ENCODE measurements around the gene UNC13C.

DNA sequence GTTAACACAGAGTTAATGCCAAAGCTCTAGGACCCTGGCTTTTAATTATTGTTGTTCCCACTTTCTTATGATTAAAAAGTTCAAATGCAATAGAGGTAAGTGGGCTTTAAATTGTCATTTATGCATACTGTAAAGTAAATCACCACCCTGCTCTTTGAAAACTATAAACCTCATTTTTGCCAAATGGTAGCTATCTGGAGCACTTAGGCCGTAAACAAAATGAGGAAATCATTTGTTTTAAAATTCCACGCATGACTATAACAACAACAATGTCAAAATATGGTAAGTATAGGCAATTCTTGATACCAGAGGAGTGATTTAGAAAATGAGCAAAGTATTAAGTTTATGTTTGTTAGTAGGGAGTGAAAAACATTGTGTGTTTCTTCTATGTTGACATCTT, 1.8 kb downstream of the UNC13C start:
- TF ChIP-seq, protein P1, sequence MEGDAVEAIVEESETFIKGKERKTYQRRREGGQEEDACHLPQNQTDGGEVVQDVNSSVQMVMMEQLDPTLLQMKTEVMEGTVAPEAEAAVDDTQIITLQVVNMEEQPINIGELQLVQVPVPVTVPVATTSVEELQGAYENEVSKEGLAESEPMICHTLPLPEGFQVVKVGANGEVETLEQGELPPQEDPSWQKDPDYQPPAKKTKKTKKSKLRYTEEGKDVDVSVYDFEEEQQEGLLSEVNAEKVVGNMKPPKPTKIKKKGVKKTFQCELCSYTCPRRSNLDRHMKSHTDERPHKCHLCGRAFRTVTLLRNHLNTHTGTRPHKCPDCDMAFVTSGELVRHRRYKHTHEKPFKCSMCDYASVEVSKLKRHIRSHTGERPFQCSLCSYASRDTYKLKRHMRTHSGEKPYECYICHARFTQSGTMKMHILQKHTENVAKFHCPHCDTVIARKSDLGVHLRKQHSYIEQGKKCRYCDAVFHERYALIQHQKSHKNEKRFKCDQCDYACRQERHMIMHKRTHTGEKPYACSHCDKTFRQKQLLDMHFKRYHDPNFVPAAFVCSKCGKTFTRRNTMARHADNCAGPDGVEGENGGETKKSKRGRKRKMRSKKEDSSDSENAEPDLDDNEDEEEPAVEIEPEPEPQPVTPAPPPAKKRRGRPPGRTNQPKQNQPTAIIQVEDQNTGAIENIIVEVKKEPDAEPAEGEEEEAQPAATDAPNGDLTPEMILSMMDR (tag by site-specific recombination; IDR thresholded peaks at IDR 0.05): no peak
- TF ChIP-seq KLF16 (tag by site-specific recombination; IDR thresholded peaks at IDR 0.05): no peak
- TF ChIP-seq ZNF155 (tag by site-specific recombination; IDR thresholded peaks at IDR 0.05): no peak
- TF ChIP-seq ZBTB26 (tag by site-specific recombination; optimal IDR thresholded peaks at IDR 0.05): no peak
- TF ChIP-seq, protein P2, sequence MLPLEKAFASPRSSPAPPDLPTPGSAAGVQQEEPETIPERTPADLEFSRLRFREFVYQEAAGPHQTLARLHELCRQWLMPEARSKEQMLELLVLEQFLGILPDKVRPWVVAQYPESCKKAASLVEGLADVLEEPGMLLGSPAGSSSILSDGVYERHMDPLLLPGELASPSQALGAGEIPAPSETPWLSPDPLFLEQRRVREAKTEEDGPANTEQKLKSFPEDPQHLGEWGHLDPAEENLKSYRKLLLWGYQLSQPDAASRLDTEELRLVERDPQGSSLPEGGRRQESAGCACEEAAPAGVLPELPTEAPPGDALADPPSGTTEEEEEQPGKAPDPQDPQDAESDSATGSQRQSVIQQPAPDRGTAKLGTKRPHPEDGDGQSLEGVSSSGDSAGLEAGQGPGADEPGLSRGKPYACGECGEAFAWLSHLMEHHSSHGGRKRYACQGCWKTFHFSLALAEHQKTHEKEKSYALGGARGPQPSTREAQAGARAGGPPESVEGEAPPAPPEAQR (tag by site-specific recombination; IDR thresholded peaks at IDR 0.05): no peak
- TF ChIP-seq, protein P3, sequence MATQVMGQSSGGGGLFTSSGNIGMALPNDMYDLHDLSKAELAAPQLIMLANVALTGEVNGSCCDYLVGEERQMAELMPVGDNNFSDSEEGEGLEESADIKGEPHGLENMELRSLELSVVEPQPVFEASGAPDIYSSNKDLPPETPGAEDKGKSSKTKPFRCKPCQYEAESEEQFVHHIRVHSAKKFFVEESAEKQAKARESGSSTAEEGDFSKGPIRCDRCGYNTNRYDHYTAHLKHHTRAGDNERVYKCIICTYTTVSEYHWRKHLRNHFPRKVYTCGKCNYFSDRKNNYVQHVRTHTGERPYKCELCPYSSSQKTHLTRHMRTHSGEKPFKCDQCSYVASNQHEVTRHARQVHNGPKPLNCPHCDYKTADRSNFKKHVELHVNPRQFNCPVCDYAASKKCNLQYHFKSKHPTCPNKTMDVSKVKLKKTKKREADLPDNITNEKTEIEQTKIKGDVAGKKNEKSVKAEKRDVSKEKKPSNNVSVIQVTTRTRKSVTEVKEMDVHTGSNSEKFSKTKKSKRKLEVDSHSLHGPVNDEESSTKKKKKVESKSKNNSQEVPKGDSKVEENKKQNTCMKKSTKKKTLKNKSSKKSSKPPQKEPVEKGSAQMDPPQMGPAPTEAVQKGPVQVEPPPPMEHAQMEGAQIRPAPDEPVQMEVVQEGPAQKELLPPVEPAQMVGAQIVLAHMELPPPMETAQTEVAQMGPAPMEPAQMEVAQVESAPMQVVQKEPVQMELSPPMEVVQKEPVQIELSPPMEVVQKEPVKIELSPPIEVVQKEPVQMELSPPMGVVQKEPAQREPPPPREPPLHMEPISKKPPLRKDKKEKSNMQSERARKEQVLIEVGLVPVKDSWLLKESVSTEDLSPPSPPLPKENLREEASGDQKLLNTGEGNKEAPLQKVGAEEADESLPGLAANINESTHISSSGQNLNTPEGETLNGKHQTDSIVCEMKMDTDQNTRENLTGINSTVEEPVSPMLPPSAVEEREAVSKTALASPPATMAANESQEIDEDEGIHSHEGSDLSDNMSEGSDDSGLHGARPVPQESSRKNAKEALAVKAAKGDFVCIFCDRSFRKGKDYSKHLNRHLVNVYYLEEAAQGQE (tag by site-specific recombination; IDR thresholded peaks at IDR 0.05): no peak
- no peak for TF ChIP-seq PRDM2 (tag by site-specific recombination; IDR thresholded peaks at IDR 0.05; ENCODE audit: borderline replicate concordance)
- TF ChIP-seq KLF9 (tag by site-specific recombination; IDR thresholded peaks at IDR 0.05; ENCODE audit: low read depth): no peak
- TF ChIP-seq ZNF830 (tag by site-specific recombination; IDR thresholded peaks at IDR 0.05; ENCODE audit: low read depth): no peak
- no peak for TF ChIP-seq ZSCAN30 (tag by site-specific recombination; IDR thresholded peaks at IDR 0.05)

All from HEK293 (cell line).